Measurements from ENCODE around the gene NDUFA9. TPM values are rescaled to one million over a fixed set of nuclear protein-coding genes. Genes with fewer than 3 reads are reported as not detected.

The NDUFA9 gene
- total RNA-seq, 2 experiments from 2014 or later = 105 to 120 TPM

GRCh38 chr12:4645023-4645422 lies 3.9 kb upstream of the NDUFA9 start:
- no peaks in the 10 kb centered on the region for H3K36me3 Mint-ChIP-seq (ENCODE audit: low read depth)
- peaks cover 1% of the 10 kb centered on the region for H3K27me3 Mint-ChIP-seq
- no peak for DNase-seq
- ChIA-PET CTCF (no interaction called here), POLR2A (no interaction called here)
- H3K9me3 Mint-ChIP-seq = no peaks in the 10 kb centered on the region
- no peak overlapping the region for H3K4me3 Mint-ChIP-seq
- H3K4me1 Mint-ChIP-seq = peaks cover 22% of the 10 kb centered on the region
- no peak overlapping the region for H3K27ac Mint-ChIP-seq

- peaks cover 44% of the 10 kb centered on the region for H3K4me1 Mint-ChIP-seq
- ChIA-PET CTCF (interaction anchor here (1.4 to 1.5 kb wide), 2 partner anchors 43 to 207 kb away, joined by 3 to 7 read pairs; no protein-coding TSS in a partner anchor), POLR2A (no interaction called here)
- DNase-seq = no peak
- H3K36me3 Mint-ChIP-seq (ENCODE audit: low read depth) = peaks cover 1% of the 10 kb centered on the region
- peak overlapping the region; percentile 99 for H3K4me3 Mint-ChIP-seq
- peak overlapping the region; percentile 97 for H3K27ac Mint-ChIP-seq
- no peaks in the 10 kb centered on the region for H3K27me3 Mint-ChIP-seq
- no peaks in the 10 kb centered on the region for H3K9me3 Mint-ChIP-seq
These were observed 812 bp upstream of the NDUFA9 start for GRCh38 chr12:4648104-4648500.

- H3K27ac Mint-ChIP-seq = peak overlapping the region; percentile 97
- H3K4me3 Mint-ChIP-seq = peak overlapping the region; percentile 99
- H3K9me3 Mint-ChIP-seq = no peaks in the 10 kb centered on the region
- ChIA-PET POLR2A (interaction anchor here (0.7 kb wide), 1 partner anchor 35 kb away, joined by 3 read pairs; no protein-coding TSS in a partner anchor), CTCF (interaction anchor here (0.5 to 1.5 kb wide), 5 partner anchors 16 to 321 kb away, joined by 3 to 7 read pairs (median 4); no protein-coding TSS in a partner anchor)
- H3K4me1 Mint-ChIP-seq = peaks cover 48% of the 10 kb centered on the region
- H3K27me3 Mint-ChIP-seq = no peaks in the 10 kb centered on the region
- no peak for DNase-seq
- peaks cover 1% of the 10 kb centered on the region for H3K36me3 Mint-ChIP-seq (ENCODE audit: low read depth)
These were observed 396 bp downstream of the NDUFA9 start for GRCh38 chr12:4649358-4649661.

- Mint-ChIP-seq H3K27ac (no peak overlapping the region), H3K9me3 (no peaks in the 10 kb centered on the region), H3K4me1 (peaks cover 36% of the 10 kb centered on the region), H3K36me3 (ENCODE audit: low read depth) (peaks cover 24% of the 10 kb centered on the region), H3K4me3 (no peak overlapping the region), H3K27me3 (no peaks in the 10 kb centered on the region)
- no peak for DNase-seq
- ChIA-PET POLR2A (no interaction called here), CTCF (interaction anchor here (1.0 kb wide), 1 partner anchor 44 kb away, joined by 3 read pairs; no protein-coding TSS in a partner anchor)
These were observed 4.3 kb downstream of the NDUFA9 start for GRCh38 chr12:4653257-4653656.

GRCh38 chr12:4653691-4654090 lies 4.8 kb downstream of the NDUFA9 start:
- CTCF ChIA-PET = interaction anchor here (1.0 kb wide), 1 partner anchor 44 kb away, joined by 3 read pairs; no protein-coding TSS in a partner anchor

GRCh38 chr12:4663971-4664505 lies 15.1 kb downstream of the NDUFA9 start:
- DNase-seq = no peak
- ChIA-PET POLR2A (no interaction called here), CTCF (no interaction called here)
- H3K27ac Mint-ChIP-seq = no peak overlapping the region
- no peaks in the 10 kb centered on the region for H3K9me3 Mint-ChIP-seq
- no peak overlapping the region for H3K4me3 Mint-ChIP-seq
- peaks cover 2% of the 10 kb centered on the region for H3K4me1 Mint-ChIP-seq
- peaks cover 49% of the 10 kb centered on the region for H3K36me3 Mint-ChIP-seq (ENCODE audit: low read depth)
- H3K27me3 Mint-ChIP-seq = no peaks in the 10 kb centered on the region

More at GRCh38 chr12:4653691-4654090, 4.8 kb downstream of the NDUFA9 start:
- H3K4me1 Mint-ChIP-seq = peaks cover 34% of the 10 kb centered on the region
- no peak overlapping the region for H3K4me3 Mint-ChIP-seq
- H3K36me3 Mint-ChIP-seq (ENCODE audit: low read depth) = peaks cover 25% of the 10 kb centered on the region
- H3K9me3 Mint-ChIP-seq = no peaks in the 10 kb centered on the region
- DNase-seq = no peak
- POLR2A ChIA-PET = no interaction called here
- no peak overlapping the region for H3K27ac Mint-ChIP-seq
- no peaks in the 10 kb centered on the region for H3K27me3 Mint-ChIP-seq

GRCh38 chr12:4665236-4665635 lies 16.3 kb downstream of the NDUFA9 start:
- H3K36me3 Mint-ChIP-seq (ENCODE audit: low read depth) = peaks cover 59% of the 10 kb centered on the region
- POLR2A ChIA-PET = no interaction called here
- CTCF ChIA-PET = no interaction called here

GRCh38 chr12:4679711-4680110 lies 30.8 kb downstream of the NDUFA9 start:
- no peak for DNase-seq
- Mint-ChIP-seq H3K36me3 (ENCODE audit: low read depth) (peaks cover 21% of the 10 kb centered on the region), H3K27ac (no peak overlapping the region), H3K9me3 (no peaks in the 10 kb centered on the region), H3K4me3 (no peak overlapping the region), H3K27me3 (no peaks in the 10 kb centered on the region), H3K4me1 (no peaks in the 10 kb centered on the region)
- ChIA-PET POLR2A (no interaction called here), CTCF (no interaction called here)

More at GRCh38 chr12:4665236-4665635, 16.3 kb downstream of the NDUFA9 start:
- Mint-ChIP-seq H3K27me3 (no peaks in the 10 kb centered on the region), H3K9me3 (no peaks in the 10 kb centered on the region), H3K27ac (no peak overlapping the region), H3K4me1 (peaks cover 2% of the 10 kb centered on the region), H3K4me3 (no peak overlapping the region)
- DNase-seq = no peak

- CTCF ChIA-PET = no interaction called here
- DNase-seq = no peak
- H3K9me3 Mint-ChIP-seq = no peaks in the 10 kb centered on the region
- H3K27me3 Mint-ChIP-seq = no peaks in the 10 kb centered on the region
- POLR2A ChIA-PET = no interaction called here
- no peak overlapping the region for H3K27ac Mint-ChIP-seq
- H3K4me3 Mint-ChIP-seq = no peak overlapping the region
- peaks cover 35% of the 10 kb centered on the region for H3K36me3 Mint-ChIP-seq (ENCODE audit: low read depth)
- H3K4me1 Mint-ChIP-seq = no peaks in the 10 kb centered on the region
These were observed 32.8 kb downstream of the NDUFA9 start for GRCh38 chr12:4681732-4682131.

- Mint-ChIP-seq H3K27me3 (no peaks in the 10 kb centered on the region), H3K4me1 (no peaks in the 10 kb centered on the region), H3K36me3 (ENCODE audit: low read depth) (peaks cover 48% of the 10 kb centered on the region), H3K27ac (no peak overlapping the region), H3K4me3 (no peak overlapping the region), H3K9me3 (no peaks in the 10 kb centered on the region)
- POLR2A ChIA-PET = no interaction called here
- no peak for DNase-seq
- CTCF ChIA-PET = interaction anchor here (0.7 kb wide), 1 partner anchor 200 kb away, joined by 3 read pairs; no protein-coding TSS in a partner anchor
These were observed 36.4 kb downstream of the NDUFA9 start for GRCh38 chr12:4685317-4685716.

- Mint-ChIP-seq H3K4me3 (no peak overlapping the region), H3K36me3 (ENCODE audit: low read depth) (peaks cover 38% of the 10 kb centered on the region), H3K27me3 (no peaks in the 10 kb centered on the region), H3K27ac (no peak overlapping the region), H3K9me3 (peaks cover 7% of the 10 kb centered on the region), H3K4me1 (no peaks in the 10 kb centered on the region)
- CTCF ChIA-PET = no interaction called here
- POLR2A ChIA-PET = no interaction called here
- DNase-seq = no peak
These were observed 41.8 kb downstream of the NDUFA9 start for GRCh38 chr12:4690760-4691159.

Other genes with a start within 250 kb of the NDUFA9 start
- gene FGF6, start 203.3 kb upstream of the NDUFA9 start, total RNA-seq = not detected
- gene RAD51AP1, start 110.2 kb upstream of the NDUFA9 start, total RNA-seq = 10 to 100 TPM; 48.2 to 52.3 TPM
- gene DYRK4, start 86.9 kb upstream of the NDUFA9 start, total RNA-seq = 10 to 100 TPM; 29.5 to 33.4 TPM
- 1 to 10 TPM; 2.5 to 2.6 TPM for gene AKAP3, start 63 bp upstream of the NDUFA9 start, total RNA-seq
- gene GALNT8, start 71.3 kb downstream of the NDUFA9 start, total RNA-seq = 1 to 10 TPM in 1 of 2 experiments, under 1 TPM in 1; 0.85 to 1.0 TPM

Measured in activated CD4-positive, alpha-beta T cell treated with anti-CD3 and anti-CD28 coated beads, Interleukin-2, amount 10 ng/mL, durations not matched to agents 7 days and 5 days (primary cell).